Activated CD4-positive, CD25-positive, alpha-beta regulatory T cell (primary cell): Measurements from ENCODE around the gene SRSF7.
"Not testable (repeated sequence)": the region's sequence is repeated elsewhere in the genome, so short reads cannot be mapped to it uniquely, and the experiment has no call there.

Source experiments
- DNase-seq, 4 experiments: peaks; one replicate each; lab custom pipeline; 2025; lab: John Stamatoyannopoulos, UW

SRSF7 gene

GRCh38 chr2:38754049-38754448, 2.9 kb upstream of the SRSF7 start:
- DNase-seq, result no peak

GRCh38 chr2:38751596-38752410, 642 bp upstream of the SRSF7 start:
- DNase-seq, result no peak

- peak in 3 of 4 experiments; percentile 10 to 41 (median 35) for DNase-seq
Measured at GRCh38 chr2:38750011-38750890, 910 bp downstream of the SRSF7 start.

GRCh38 chr2:38748943-38749804, 2.0 kb downstream of the SRSF7 start:
- no peak for DNase-seq

- DNase-seq, result no peak
Measured at GRCh38 chr2:38748391-38748790, 2.8 kb downstream of the SRSF7 start.

GRCh38 chr2:38747819-38748218, 3.3 kb downstream of the SRSF7 start:
- no peak for DNase-seq

GRCh38 chr2:38747007-38747424, 4.1 kb downstream of the SRSF7 start:
- no peak for DNase-seq

GRCh38 chr2:38745267-38745666, 5.9 kb downstream of the SRSF7 start:
- DNase-seq, result no peak

GRCh38 chr2:38744399-38744780, 6.8 kb downstream of the SRSF7 start:
- DNase-seq, result no peak

GRCh38 chr2:38743672-38744398, 7.3 kb downstream of the SRSF7 start:
- DNase-seq, result no peak

- no peak for DNase-seq
Measured at GRCh38 chr2:38742797-38743559, 8.2 kb downstream of the SRSF7 start.

- DNase-seq, result no peak
Measured at GRCh38 chr2:38740851-38741731, 10.1 kb downstream of the SRSF7 start.

GRCh38 chr2:38739524-38739923, 11.6 kb downstream of the SRSF7 start:
- no peak for DNase-seq

- DNase-seq, result no peak
Measured at GRCh38 chr2:38737925-38738324, 13.2 kb downstream of the SRSF7 start.

- DNase-seq, result not testable (repeated sequence)
Measured at GRCh38 chr2:38737000-38737698, 14.0 kb downstream of the SRSF7 start.

GRCh38 chr2:38735999-38736320, 15.2 kb downstream of the SRSF7 start:
- no peak for DNase-seq

GRCh38 chr2:38734299-38735058, 16.7 kb downstream of the SRSF7 start:
- DNase-seq, result no peak

GRCh38 chr2:38733300-38733971, 17.7 kb downstream of the SRSF7 start:
- no peak for DNase-seq
